BE2C (cell line): Measurements from ENCODE around the gene TRPC4.

Source experiments
- DNase-seq: peaks from one replicate; pipeline ENCODE4 v3.0.0-alpha.2; 2020
- H3K27me3 ChIP-seq: fragments of 250-450 bp; sonication (Bioruptor Pico); 2 replicates; pipeline ENCODE4 v1.5.1; 2020; ENCODE audit warnings: mild to moderate bottlenecking
- H3K36me3 ChIP-seq: fragments of 250-450 bp; sonication (Bioruptor Pico); 2 replicates; pipeline ENCODE4 v1.5.1; 2020; ENCODE audit warnings: mild to moderate bottlenecking
- H3K4me1 ChIP-seq: fragments of 250-450 bp; sonication (Bioruptor Pico); 2 replicates; pipeline ENCODE4 v1.5.1; 2020
- H3K4me3 ChIP-seq: 2 replicates; pipeline ENCODE4 v1.5.1; 2011; ENCODE audit warnings: low read depth, low read length
- H3K9me3 ChIP-seq: fragments of 250-450 bp; sonication (Bioruptor Pico); 2 replicates; pipeline ENCODE4 v1.5.1; 2020
- TF ChIP-seq, protein P1 (sequence below): IDR thresholded peaks from 2 replicates; pipeline ENCODE4 v1.5.1; 2012; ENCODE audit warnings: mild to moderate bottlenecking, low read depth, low read length

The TRPC4 gene

DNA sequence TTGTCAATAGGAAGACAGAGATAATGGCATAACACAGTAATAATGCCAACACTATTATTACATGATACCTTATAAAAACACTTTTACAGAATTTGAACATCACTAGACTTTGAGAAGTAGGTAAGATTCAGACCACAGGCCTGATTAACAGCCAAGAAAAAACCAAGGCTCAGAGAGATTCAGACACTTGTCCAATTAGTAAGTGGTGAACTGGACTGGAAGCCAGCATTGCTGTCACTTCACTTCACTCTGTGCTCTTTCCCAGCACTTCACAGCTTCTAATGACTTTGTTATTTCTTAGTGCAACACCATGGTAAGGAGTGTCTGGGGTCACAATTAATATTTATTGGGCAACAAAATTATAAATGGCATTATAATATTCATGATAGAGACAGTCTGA is 91.9 kb downstream of the TRPC4 start:
- Histone ChIP-seq H3K27me3 (no peaks in the 10 kb centered on the region), H3K4me1 (no peaks in the 10 kb centered on the region), H3K36me3 (no peaks in the 10 kb centered on the region), H3K4me3 (no peak overlapping the region), H3K9me3 (no peaks in the 10 kb centered on the region)
- no peak for DNase-seq
- TF ChIP-seq, protein P1, sequence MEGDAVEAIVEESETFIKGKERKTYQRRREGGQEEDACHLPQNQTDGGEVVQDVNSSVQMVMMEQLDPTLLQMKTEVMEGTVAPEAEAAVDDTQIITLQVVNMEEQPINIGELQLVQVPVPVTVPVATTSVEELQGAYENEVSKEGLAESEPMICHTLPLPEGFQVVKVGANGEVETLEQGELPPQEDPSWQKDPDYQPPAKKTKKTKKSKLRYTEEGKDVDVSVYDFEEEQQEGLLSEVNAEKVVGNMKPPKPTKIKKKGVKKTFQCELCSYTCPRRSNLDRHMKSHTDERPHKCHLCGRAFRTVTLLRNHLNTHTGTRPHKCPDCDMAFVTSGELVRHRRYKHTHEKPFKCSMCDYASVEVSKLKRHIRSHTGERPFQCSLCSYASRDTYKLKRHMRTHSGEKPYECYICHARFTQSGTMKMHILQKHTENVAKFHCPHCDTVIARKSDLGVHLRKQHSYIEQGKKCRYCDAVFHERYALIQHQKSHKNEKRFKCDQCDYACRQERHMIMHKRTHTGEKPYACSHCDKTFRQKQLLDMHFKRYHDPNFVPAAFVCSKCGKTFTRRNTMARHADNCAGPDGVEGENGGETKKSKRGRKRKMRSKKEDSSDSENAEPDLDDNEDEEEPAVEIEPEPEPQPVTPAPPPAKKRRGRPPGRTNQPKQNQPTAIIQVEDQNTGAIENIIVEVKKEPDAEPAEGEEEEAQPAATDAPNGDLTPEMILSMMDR, result no peak

DNA sequence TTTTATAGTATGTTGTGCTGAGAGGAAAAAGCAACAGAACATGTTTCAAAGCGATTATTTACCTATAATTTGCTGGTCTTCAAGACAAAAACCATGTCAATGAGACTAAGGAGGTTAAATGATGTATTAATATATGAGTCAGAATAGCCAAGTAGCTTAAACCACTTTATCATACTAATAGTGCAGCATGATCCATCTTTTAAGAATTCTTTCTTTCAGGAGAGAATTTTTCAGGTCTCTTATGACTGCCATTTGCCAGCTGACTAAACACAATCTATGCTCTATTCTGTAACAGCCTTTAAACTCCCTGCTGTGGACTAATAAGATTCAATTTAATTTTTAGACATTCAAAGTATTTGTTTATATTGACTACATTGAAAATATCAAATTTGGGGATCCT is 93.7 kb downstream of the TRPC4 start:
- TF ChIP-seq, protein P1, result no peak
- no peaks in the 10 kb centered on the region for H3K4me1 ChIP-seq
- DNase-seq, result no peak
- no peaks in the 10 kb centered on the region for H3K27me3 ChIP-seq
- H3K9me3 ChIP-seq, result no peaks in the 10 kb centered on the region
- H3K36me3 ChIP-seq, result no peaks in the 10 kb centered on the region
- H3K4me3 ChIP-seq, result no peak overlapping the region

DNA sequence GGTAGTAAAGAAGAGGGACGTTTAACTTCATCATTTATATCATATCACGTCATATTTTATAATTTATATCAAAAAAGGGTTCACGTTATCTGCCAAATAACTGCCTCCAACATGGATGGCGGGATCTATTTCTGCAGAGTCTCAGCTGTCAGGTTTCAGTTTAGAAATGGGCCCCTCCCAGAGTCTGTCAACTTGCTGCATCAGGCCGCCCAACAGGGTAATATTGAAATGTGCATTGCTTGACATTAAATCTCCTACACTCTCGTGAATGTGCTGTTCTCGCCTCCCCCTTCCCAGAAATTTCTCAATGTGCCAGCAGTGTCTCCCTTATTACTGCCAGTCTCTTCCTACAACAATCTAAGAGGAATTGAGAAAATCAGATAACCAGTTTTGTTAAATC is 96.9 kb downstream of the TRPC4 start:
- Histone ChIP-seq H3K27me3 (no peaks in the 10 kb centered on the region), H3K36me3 (no peaks in the 10 kb centered on the region), H3K9me3 (no peaks in the 10 kb centered on the region), H3K4me3 (no peak overlapping the region), H3K4me1 (no peaks in the 10 kb centered on the region)
- DNase-seq, result no peak
- TF ChIP-seq, protein P1, result no peak

DNA sequence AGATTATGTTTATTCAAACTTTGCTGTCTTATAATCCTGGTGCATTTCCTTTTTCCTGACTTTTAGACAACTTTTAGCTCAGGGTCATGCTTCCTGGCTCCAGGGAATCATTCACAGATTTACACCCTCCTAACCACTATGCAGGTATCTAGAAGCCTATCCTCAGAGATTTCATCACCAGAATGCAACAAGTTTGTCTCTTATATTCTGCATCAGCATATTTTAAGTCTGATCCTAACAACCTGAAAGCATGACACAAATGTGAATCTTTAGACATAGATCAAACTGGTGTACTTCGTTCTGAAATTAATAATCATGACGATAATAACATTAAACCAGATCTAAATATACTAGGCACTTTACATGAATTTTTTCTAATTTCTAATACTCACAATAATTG is 100.0 kb downstream of the TRPC4 start:
- H3K4me1 ChIP-seq, result no peaks in the 10 kb centered on the region
- no peaks in the 10 kb centered on the region for H3K36me3 ChIP-seq
- DNase-seq, result no peak
- H3K4me3 ChIP-seq, result no peak overlapping the region
- TF ChIP-seq, protein P1, result no peak
- no peaks in the 10 kb centered on the region for H3K27me3 ChIP-seq
- no peaks in the 10 kb centered on the region for H3K9me3 ChIP-seq

DNA sequence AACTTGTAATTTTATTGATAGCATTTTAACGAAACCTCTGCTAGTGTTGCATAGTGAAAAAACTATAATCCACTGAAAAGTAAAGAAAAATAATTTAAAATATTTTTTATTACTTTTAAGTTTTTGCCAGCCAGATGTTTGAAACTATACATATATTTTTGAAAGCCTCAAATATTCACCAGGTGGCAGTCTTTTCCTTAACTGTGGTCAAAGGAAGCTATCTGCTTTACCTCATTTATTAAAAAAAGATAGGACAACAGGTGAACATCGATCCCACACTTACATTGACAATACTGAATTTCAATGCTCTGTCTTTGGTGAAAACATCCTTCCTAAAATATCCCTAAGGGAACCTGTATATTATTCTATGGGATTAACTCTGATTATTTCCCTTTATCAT is 100.5 kb downstream of the TRPC4 start:
- H3K9me3 ChIP-seq, result no peaks in the 10 kb centered on the region
- TF ChIP-seq, protein P1, result no peak
- H3K27me3 ChIP-seq, result no peaks in the 10 kb centered on the region
- H3K4me1 ChIP-seq, result no peaks in the 10 kb centered on the region
- H3K4me3 ChIP-seq, result no peak overlapping the region
- no peak for DNase-seq
- no peaks in the 10 kb centered on the region for H3K36me3 ChIP-seq

DNA sequence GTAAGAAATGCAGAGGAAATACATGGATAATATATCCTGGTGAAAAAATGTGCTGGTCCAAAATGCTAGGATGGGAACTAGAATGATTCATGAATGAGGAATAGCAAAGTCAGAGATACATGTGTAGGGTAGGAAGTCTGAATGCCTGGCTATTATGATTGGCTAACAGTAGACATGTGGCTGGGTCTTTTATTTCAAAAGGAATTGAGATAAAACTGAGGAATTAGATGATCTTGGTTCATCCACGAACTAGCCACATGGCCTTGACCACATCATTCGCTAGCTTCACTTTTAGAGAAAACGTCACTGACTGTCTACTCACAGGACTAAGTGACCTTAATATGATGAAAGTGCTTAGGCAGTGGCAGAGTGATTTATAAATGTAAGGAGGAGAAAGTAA is 103.1 kb downstream of the TRPC4 start:
- Histone ChIP-seq H3K9me3 (no peaks in the 10 kb centered on the region), H3K27me3 (no peaks in the 10 kb centered on the region), H3K4me1 (no peaks in the 10 kb centered on the region), H3K36me3 (no peaks in the 10 kb centered on the region), H3K4me3 (no peak overlapping the region)
- no peak for DNase-seq
- TF ChIP-seq, protein P1, result no peak
